ENCODE results near the gene NFX1. TPM values are rescaled to one million over a fixed set of nuclear protein-coding genes. Genes with fewer than 3 reads are reported as not detected.

The NFX1 gene
- total RNA-seq, 1 experiment from 2014 or later = 40.0 TPM

DNA sequence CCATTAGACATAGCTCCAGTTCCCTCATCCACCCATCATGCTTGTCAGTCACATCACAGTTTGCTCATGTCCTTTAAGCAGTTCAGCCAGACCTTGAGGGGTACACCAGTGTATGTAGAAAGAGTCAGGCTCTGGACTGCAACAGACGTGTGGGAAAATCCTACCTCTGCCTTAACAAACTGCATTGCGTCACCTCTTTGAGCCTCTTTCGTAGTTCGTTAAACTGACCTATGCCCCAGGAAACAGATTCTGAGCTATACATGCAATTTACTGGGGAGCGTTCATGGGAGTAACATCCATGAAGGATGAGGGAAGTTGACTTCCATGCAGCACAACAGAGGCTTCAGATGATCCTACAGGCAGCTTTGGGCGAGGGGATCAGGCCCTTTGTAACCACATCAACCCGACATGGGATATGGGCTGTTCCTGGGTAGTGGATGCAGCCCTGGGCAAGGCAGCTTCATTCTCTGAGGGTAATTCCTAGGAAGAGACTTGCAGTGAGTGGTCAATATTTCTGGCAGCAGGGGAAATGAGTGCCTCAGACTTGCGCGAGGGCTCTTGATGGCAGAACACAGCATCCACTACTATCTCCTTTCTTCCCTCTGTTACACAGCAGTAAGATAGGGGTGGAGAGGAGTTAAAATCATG, 46.1 kb upstream of the NFX1 start:
- Histone ChIP-seq H3K4me1 (ENCODE audit: insufficient read depth, low read length, poor library complexity, severe bottlenecking) (no peaks in the 10 kb centered on the region), H3K9me3 (ENCODE audit: low read depth, low read length, poor library complexity, severe bottlenecking) (no peaks in the 10 kb centered on the region), H3K27ac (ENCODE audit: low read depth, low read length, poor library complexity, severe bottlenecking) (no peak overlapping the region), H3K4me3 (ENCODE audit: low read depth, low read length, poor library complexity, severe bottlenecking) (no peak overlapping the region), H3K27me3 (replicated peaks; ENCODE audit: insufficient read depth, low read depth, low read length, poor library complexity) (no peaks in the 10 kb centered on the region), H3K36me3 (ENCODE audit: insufficient read depth, low read length, poor library complexity, severe bottlenecking) (no peaks in the 10 kb centered on the region)
- intact Hi-C loops (cut with micrococcal nuclease; ENCODE audit: unreplicated experiment) = no loop called here
- POLR2A ChIA-PET (ENCODE audit: low non-redundant PET) = no interaction called here
- no peak for DNase-seq (ENCODE audit: low spot score)
- TF ChIP-seq, protein P1, sequence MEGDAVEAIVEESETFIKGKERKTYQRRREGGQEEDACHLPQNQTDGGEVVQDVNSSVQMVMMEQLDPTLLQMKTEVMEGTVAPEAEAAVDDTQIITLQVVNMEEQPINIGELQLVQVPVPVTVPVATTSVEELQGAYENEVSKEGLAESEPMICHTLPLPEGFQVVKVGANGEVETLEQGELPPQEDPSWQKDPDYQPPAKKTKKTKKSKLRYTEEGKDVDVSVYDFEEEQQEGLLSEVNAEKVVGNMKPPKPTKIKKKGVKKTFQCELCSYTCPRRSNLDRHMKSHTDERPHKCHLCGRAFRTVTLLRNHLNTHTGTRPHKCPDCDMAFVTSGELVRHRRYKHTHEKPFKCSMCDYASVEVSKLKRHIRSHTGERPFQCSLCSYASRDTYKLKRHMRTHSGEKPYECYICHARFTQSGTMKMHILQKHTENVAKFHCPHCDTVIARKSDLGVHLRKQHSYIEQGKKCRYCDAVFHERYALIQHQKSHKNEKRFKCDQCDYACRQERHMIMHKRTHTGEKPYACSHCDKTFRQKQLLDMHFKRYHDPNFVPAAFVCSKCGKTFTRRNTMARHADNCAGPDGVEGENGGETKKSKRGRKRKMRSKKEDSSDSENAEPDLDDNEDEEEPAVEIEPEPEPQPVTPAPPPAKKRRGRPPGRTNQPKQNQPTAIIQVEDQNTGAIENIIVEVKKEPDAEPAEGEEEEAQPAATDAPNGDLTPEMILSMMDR (conservative IDR thresholded peaks at IDR 0.05; ENCODE audit: low read depth, low read length) = no peak
- no peak for TF ChIP-seq EZH2 (IDR thresholded peaks at IDR 0.05; ENCODE audit: borderline replicate concordance, low read depth, low read length, poor library complexity, severe bottlenecking)
- BruUV-seq (replicated peaks) = no TSS peak
- CTCF ChIA-PET = no interaction called here

DNA sequence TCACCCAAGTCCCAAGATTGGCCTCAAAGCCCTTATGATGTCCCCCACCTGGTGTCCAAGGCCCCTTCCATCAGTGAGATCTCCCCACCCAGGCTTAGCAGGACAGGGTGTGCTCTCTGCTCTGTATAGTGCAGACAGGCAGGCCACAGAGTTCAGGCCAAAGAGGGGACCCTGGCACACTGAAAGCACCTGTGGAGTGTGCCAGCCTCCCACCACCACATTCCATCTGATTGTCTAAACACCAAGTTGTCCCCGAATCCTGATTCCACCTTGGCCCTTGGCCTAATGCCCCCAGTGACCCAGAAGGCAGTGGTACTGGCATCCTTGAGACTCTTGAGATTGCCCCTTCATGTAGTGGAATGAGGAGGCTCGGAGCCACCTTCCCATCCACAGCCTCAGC, 45.0 kb upstream of the NFX1 start:
- TF ChIP-seq, protein P1 (conservative IDR thresholded peaks at IDR 0.05; ENCODE audit: low read depth, low read length) = no peak
- TF ChIP-seq EZH2 (IDR thresholded peaks at IDR 0.05; ENCODE audit: borderline replicate concordance, low read depth, low read length, poor library complexity, severe bottlenecking) = no peak
- BruUV-seq (replicated peaks) = no TSS peak
- no peak for DNase-seq (ENCODE audit: low spot score)
- Histone ChIP-seq H3K4me3 (ENCODE audit: low read depth, low read length, poor library complexity, severe bottlenecking) (no peak overlapping the region), H3K9me3 (ENCODE audit: low read depth, low read length, poor library complexity, severe bottlenecking) (no peaks in the 10 kb centered on the region), H3K36me3 (ENCODE audit: insufficient read depth, low read length, poor library complexity, severe bottlenecking) (no peaks in the 10 kb centered on the region), H3K27me3 (replicated peaks; ENCODE audit: insufficient read depth, low read depth, low read length, poor library complexity) (no peaks in the 10 kb centered on the region), H3K27ac (ENCODE audit: low read depth, low read length, poor library complexity, severe bottlenecking) (no peak overlapping the region), H3K4me1 (ENCODE audit: insufficient read depth, low read length, poor library complexity, severe bottlenecking) (no peaks in the 10 kb centered on the region)
- POLR2A ChIA-PET (ENCODE audit: low non-redundant PET) = no interaction called here
- intact Hi-C loops (cut with micrococcal nuclease; ENCODE audit: unreplicated experiment) = no loop called here
- CTCF ChIA-PET = no interaction called here

DNA sequence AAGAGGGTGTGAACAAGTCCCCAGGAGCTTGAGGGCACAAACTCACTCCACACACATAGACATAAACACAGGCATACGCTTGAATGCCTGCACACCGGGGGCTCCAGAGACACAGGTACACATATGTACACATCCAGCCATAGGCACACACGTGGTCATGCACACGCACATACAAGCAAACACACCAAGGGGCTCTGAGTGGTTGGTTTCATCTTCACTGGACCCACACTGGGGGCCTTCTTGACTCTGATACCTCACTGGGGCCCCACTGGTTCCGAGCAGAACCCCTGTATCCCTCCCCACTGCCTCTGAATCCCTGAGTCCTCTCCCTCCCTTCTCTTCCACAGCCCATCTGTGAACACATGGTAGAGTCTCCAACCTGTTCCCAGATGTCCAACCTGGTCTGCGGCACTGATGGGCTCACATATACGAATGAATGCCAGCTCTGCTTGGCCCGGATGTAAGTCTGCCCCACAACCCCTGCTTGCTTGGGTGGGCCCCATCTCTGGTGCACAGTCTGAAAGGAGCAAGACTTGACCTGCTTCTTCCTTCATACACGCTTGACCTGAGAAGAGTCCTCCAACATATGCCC, 44.0 kb upstream of the NFX1 start:
- H3K27me3 ChIP-seq (replicated peaks; ENCODE audit: insufficient read depth, low read depth, low read length, poor library complexity) = no peaks in the 10 kb centered on the region
- no peak overlapping the region for H3K4me3 ChIP-seq (ENCODE audit: low read depth, low read length, poor library complexity, severe bottlenecking)
- TF ChIP-seq, protein P1 (conservative IDR thresholded peaks at IDR 0.05; ENCODE audit: low read depth, low read length) = no peak
- no peak for TF ChIP-seq EZH2 (IDR thresholded peaks at IDR 0.05; ENCODE audit: borderline replicate concordance, low read depth, low read length, poor library complexity, severe bottlenecking)
- ChIA-PET CTCF (no interaction called here), POLR2A (ENCODE audit: low non-redundant PET) (no interaction called here)
- intact Hi-C loops (cut with micrococcal nuclease; ENCODE audit: unreplicated experiment) = no loop called here
- H3K4me1 ChIP-seq (ENCODE audit: insufficient read depth, low read length, poor library complexity, severe bottlenecking) = no peaks in the 10 kb centered on the region
- no peaks in the 10 kb centered on the region for H3K36me3 ChIP-seq (ENCODE audit: insufficient read depth, low read length, poor library complexity, severe bottlenecking)
- BruUV-seq (replicated peaks) = no TSS peak
- H3K9me3 ChIP-seq (ENCODE audit: low read depth, low read length, poor library complexity, severe bottlenecking) = no peaks in the 10 kb centered on the region
- no peak for DNase-seq (ENCODE audit: low spot score)
- H3K27ac ChIP-seq (ENCODE audit: low read depth, low read length, poor library complexity, severe bottlenecking) = no peak overlapping the region
